Activated B cell treated with CpG ODN at 0.5 μM for 24 hours (primary cell): Measurements from ENCODE around the gene SLAIN1. TPM values are rescaled to one million over a fixed set of nuclear protein-coding genes. Genes with fewer than 3 reads are reported as not detected.

ENCODE experiments used
- ATAC-seq: fragments of 200-7000 bp; cut with Tn5 transposase; one replicate; pipeline ENCODE4 v1.10.0; 2021; ENCODE audit warnings: low read depth, mild to moderate bottlenecking, moderate library complexity
- CTCF ChIA-PET: fragments of 350-600 bp; sonication (Branson Sonifier 250); formaldehyde crosslinking; loops from one replicate; lab custom pipeline; 2021; ENCODE audit warnings: antibody characterized with exemption; lab: Charles Lee
- POLR2A ChIA-PET: fragments of 350-600 bp; sonication (Branson Sonifier 250); formaldehyde crosslinking; loops from one replicate; lab custom pipeline; 2021; ENCODE audit warnings: antibody characterized with exemption; lab: Charles Lee
- DNase-seq: peaks from one replicate; pipeline ENCODE4 v3.0.0; 2022
- H3K27ac Mint-ChIP-seq: one replicate; pipeline ENCODE4 v1.8.0; 2020; ENCODE audit warnings: mixed read lengths
- H3K27me3 Mint-ChIP-seq: one replicate; pipeline ENCODE4 v1.8.0; 2021; ENCODE audit warnings: mixed read lengths
- H3K36me3 Mint-ChIP-seq: one replicate; pipeline ENCODE4 v1.8.0; 2021; ENCODE audit warnings: low read depth, mixed read lengths
- H3K4me1 Mint-ChIP-seq: one replicate; pipeline ENCODE4 v1.8.0; 2021; ENCODE audit warnings: mixed read lengths
- H3K4me3 Mint-ChIP-seq: one replicate; pipeline ENCODE4 v1.8.0; 2020; ENCODE audit warnings: mild to moderate bottlenecking, mixed read lengths
- H3K9me3 Mint-ChIP-seq: one replicate; pipeline ENCODE4 v1.8.0; 2020; ENCODE audit warnings: mixed read lengths
- CTCF ChIP-seq: fragments of 200-600 bp; IDR thresholded peaks from one replicate; pipeline ENCODE4 v1.8.0; 2022; ENCODE audit warnings: antibody characterized with exemption, mild to moderate bottlenecking
- intact Hi-C: fragments of 100-400 bp; cut with micrococcal nuclease; formaldehyde crosslinking; loops from one replicate; pipeline ENCODE4 v1.15.1; 2024
- total RNA-seq: library from RNA; stranded (reverse); gene quantifications from 2 replicates; pipeline ENCODE4 v1.2.3, GENCODE V29; 2022

SLAIN1 gene
- total RNA-seq, 1 donor from 2014 or later, result 16.2 TPM

- no peak for DNase-seq
- intact Hi-C loops, result no loop called here
- no peak for TF ChIP-seq CTCF
- no peaks in the 10 kb centered on the region for H3K36me3 Mint-ChIP-seq
- ChIA-PET POLR2A (no interaction called here), CTCF (no interaction called here)
- H3K4me1 Mint-ChIP-seq, result peaks cover 15% of the 10 kb centered on the region
- no peak for ATAC-seq
- no peak overlapping the region for H3K4me3 Mint-ChIP-seq
- H3K27ac Mint-ChIP-seq, result no peak overlapping the region
- H3K9me3 Mint-ChIP-seq, result no peaks in the 10 kb centered on the region
- no peaks in the 10 kb centered on the region for H3K27me3 Mint-ChIP-seq
Measured at GRCh38 chr13:77693449-77693940, 4.0 kb upstream of the SLAIN1 start.

GRCh38 chr13:77696006-77696878 is 1.2 kb upstream of the SLAIN1 start:
- ChIA-PET POLR2A (interaction anchor here (0.7 to 1.1 kb wide), 3 partner anchors 9 to 810 kb away, joined by 4 read pairs; partner anchors contain the start of gene KCTD12), CTCF (interaction anchor here (2.0 kb wide), 1 partner anchor 425 kb away, joined by 5 read pairs; no protein-coding TSS in a partner anchor)
- intact Hi-C loops, result loop anchor here (2.0 to 5.0 kb wide), 7 partner anchors 55 to 1786 kb away; partner anchors contain the start of genes NDFIP2, OBI1 and RBM26
- Mint-ChIP-seq H3K4me1 (peaks cover 29% of the 10 kb centered on the region), H3K4me3 (peak overlapping the region; percentile 89), H3K9me3 (no peaks in the 10 kb centered on the region), H3K27ac (peak overlapping the region; percentile 85), H3K36me3 (peaks cover 4% of the 10 kb centered on the region), H3K27me3 (no peaks in the 10 kb centered on the region)
- no peak for TF ChIP-seq CTCF
- DNase-seq (no peak), ATAC-seq (no peak)

- peaks cover 4% of the 10 kb centered on the region for H3K36me3 Mint-ChIP-seq
- CTCF ChIA-PET, result interaction anchor here (2.0 kb wide), 1 partner anchor 424 kb away, joined by 5 read pairs; no protein-coding TSS in a partner anchor
- POLR2A ChIA-PET, result interaction anchor here (0.7 to 1.1 kb wide), 4 partner anchors 8 to 810 kb away, joined by 4 to 6 read pairs (median 4); partner anchors contain the start of gene KCTD12
- intact Hi-C loops, result loop anchor here (1.0 to 5.0 kb wide), 10 partner anchors 54 to 1785 kb away; partner anchors contain the start of genes FBXL3, MYCBP2, NDFIP2 and OBI1
- peak overlapping the region; percentile 85 for H3K27ac Mint-ChIP-seq
- TF ChIP-seq CTCF, result no peak
- DNase-seq, result no peak
- ATAC-seq, result peak; percentile 3
- H3K4me3 Mint-ChIP-seq, result peak overlapping the region; percentile 89
- H3K4me1 Mint-ChIP-seq, result peaks cover 29% of the 10 kb centered on the region
- no peaks in the 10 kb centered on the region for H3K27me3 Mint-ChIP-seq
- H3K9me3 Mint-ChIP-seq, result no peaks in the 10 kb centered on the region
Measured at GRCh38 chr13:77696879-77697216, 639 bp upstream of the SLAIN1 start.

GRCh38 chr13:77698201-77699058 is 943 bp downstream of the SLAIN1 start:
- peak; percentile 47 for DNase-seq
- no peak for TF ChIP-seq CTCF
- intact Hi-C loops, result loop anchor here (1.0 to 5.0 kb wide), 8 partner anchors 16 to 1784 kb away; partner anchors contain the start of genes CLN5, KCTD12, NDFIP2 and OBI1
- H3K27me3 Mint-ChIP-seq, result no peaks in the 10 kb centered on the region
- ChIA-PET POLR2A (interaction anchor here (1.0 kb wide), 1 partner anchor 813 kb away, joined by 3 read pairs; no protein-coding TSS in a partner anchor), CTCF (no interaction called here)
- peak overlapping the region; percentile 98 for H3K4me3 Mint-ChIP-seq
- H3K27ac Mint-ChIP-seq, result peak overlapping the region; percentile 90
- peak; percentile 12 for ATAC-seq
- no peaks in the 10 kb centered on the region for H3K9me3 Mint-ChIP-seq
- peaks cover 29% of the 10 kb centered on the region for H3K4me1 Mint-ChIP-seq
- peaks cover 4% of the 10 kb centered on the region for H3K36me3 Mint-ChIP-seq
